Naive thymus-derived CD8-positive, alpha-beta T cell (primary cell): ENCODE data around the gene RPTOR. TPM values are rescaled to one million over a fixed set of nuclear protein-coding genes. Genes with fewer than 3 reads are reported as not detected.

ENCODE experiments used
- ATAC-seq, 2 donors: fragments of 150-1000 bp; cut with Tn5 transposase in 1 of 2; sonication (Bioruptor Pico), chemical (Tn5 transposase) in 1 of 2; 1 replicate in 1 of 2; 2 replicates in 1 of 2; pipeline ENCODE4 v1.10.0; 2021; ENCODE audit warnings: mild to moderate bottlenecking in 2 of 2, moderate library complexity in 2 of 2
- POLR2A ChIA-PET: fragments of 350-600 bp; sonication (Branson Sonifier 250); formaldehyde crosslinking; loops from one replicate; lab custom pipeline; 2021; ENCODE audit warnings: antibody characterized with exemption; lab: Charles Lee
- DNase-seq, 10 donors: peaks; one replicate each; pipeline versions ENCODE4 v3.0.0 to v3.0.0-alpha.2; 2020 to 2022
- H3K27ac Mint-ChIP-seq, 10 donors: one replicate each; pipeline ENCODE4 v1.8.0; 2020 to 2022; ENCODE audit warnings: mild to moderate bottlenecking in 10 of 10, mixed read lengths in 10 of 10, moderate library complexity in 4 of 10, inconsistent platforms in 1 of 10
- H3K27me3 Mint-ChIP-seq, 5 donors: one replicate each; pipeline ENCODE4 v1.8.0; 2021 to 2022; ENCODE audit warnings: mixed read lengths in 5 of 5
- H3K36me3 Mint-ChIP-seq, 3 donors: one replicate each; pipeline ENCODE4 v1.8.0; 2020 to 2022; ENCODE audit warnings: mixed read lengths in 3 of 3, mild to moderate bottlenecking in 2 of 3, inconsistent platforms in 1 of 3
- H3K4me1 Mint-ChIP-seq, 4 donors: one replicate each; pipeline ENCODE4 v1.8.0; 2021 to 2022; ENCODE audit warnings: mixed read lengths in 4 of 4
- H3K4me3 Mint-ChIP-seq, 10 donors: one replicate each; pipeline ENCODE4 v1.8.0; 2020 to 2022; ENCODE audit warnings: mild to moderate bottlenecking in 10 of 10, mixed read lengths in 10 of 10, moderate library complexity in 6 of 10, inconsistent platforms in 1 of 10
- H3K9me3 Mint-ChIP-seq, 9 donors: one replicate each; pipeline ENCODE4 v1.8.0; 2020 to 2022; ENCODE audit warnings: mixed read lengths in 9 of 9, mild to moderate bottlenecking in 3 of 9, inconsistent platforms in 1 of 9, moderate library complexity in 1 of 9
- polyA plus RNA-seq, 3 donors: library from polyadenylated mRNA; unstranded; fragments of 300-500 nt; fragmentation: Illumina TruSeq; gene quantifications; one replicate each; pipeline ENCODE4 v1.2.3, GENCODE V29; 2021
- total RNA-seq, 8 experiments: library from RNA in 2 of 8; stranded (reverse) in 2 of 8; gene quantifications; one replicate each; pipeline ENCODE4 v1.2.3 and lab custom pipeline; 2021 to 2026

The RPTOR gene
- total and polyA plus RNA-seq, 5 experiments from 2014 or later = 5.3 to 53.9 (median 10.2) TPM

- no peak for ATAC-seq
- DNase-seq = no peak
- POLR2A ChIA-PET = no interaction called here
- no peaks in the 10 kb centered on the region for H3K9me3 Mint-ChIP-seq
- no peaks in the 10 kb centered on the region for H3K27me3 Mint-ChIP-seq
- peak overlapping the region in 7 of 10 donors; percentile 14 to 59 (median 39) for H3K4me3 Mint-ChIP-seq
- peaks cover 40 to 68% (median 65%) of the 10 kb centered on the region in 4 donors for H3K4me1 Mint-ChIP-seq
- H3K27ac Mint-ChIP-seq = peak overlapping the region in 7 of 10 donors; percentile 10 to 83 (median 48)
- peaks cover 3 to 12% (median 5%) of the 10 kb centered on the region in 3 donors for H3K36me3 Mint-ChIP-seq
These were observed 101.2 kb downstream of the RPTOR start for GRCh38 chr17:80645706-80646325.

GRCh38 chr17:80646328-80646727, 101.7 kb downstream of the RPTOR start:
- POLR2A ChIA-PET = no interaction called here

GRCh38 chr17:80647746-80648145, 103.1 kb downstream of the RPTOR start:
- peak overlapping the region in 8 of 10 donors; percentile 37 to 96 (median 77) for H3K27ac Mint-ChIP-seq

More at GRCh38 chr17:80646328-80646727, 101.7 kb downstream of the RPTOR start:
- Mint-ChIP-seq H3K36me3 (peaks cover 3 to 12% (median 8%) of the 10 kb centered on the region in 3 donors), H3K27me3 (no peaks in the 10 kb centered on the region), H3K4me3 (no peak overlapping the region), H3K9me3 (no peaks in the 10 kb centered on the region), H3K4me1 (peaks cover 42 to 73% (median 70%) of the 10 kb centered on the region in 4 donors), H3K27ac (peak overlapping the region in 1 of 10 donors; percentile 12)
- DNase-seq (no peak), ATAC-seq (no peak)

GRCh38 chr17:80649200-80649644, 104.6 kb downstream of the RPTOR start:
- peak overlapping the region; percentile 89 to 96 (median 94) for H3K27ac Mint-ChIP-seq

More at GRCh38 chr17:80647746-80648145, 103.1 kb downstream of the RPTOR start:
- ATAC-seq (no peak), DNase-seq (peak in 1 of 10 donors; percentile 18)
- Mint-ChIP-seq H3K27me3 (no peaks in the 10 kb centered on the region), H3K4me1 (peaks cover 45 to 82% (median 75%) of the 10 kb centered on the region in 4 donors), H3K36me3 (peaks cover 3 to 12% (median 8%) of the 10 kb centered on the region in 3 donors), H3K4me3 (peak overlapping the region in 9 of 10 donors; percentile 35 to 85 (median 59)), H3K9me3 (no peaks in the 10 kb centered on the region)
- POLR2A ChIA-PET = interaction anchor here (0.5 to 2.6 kb wide), 5 partner anchors 9 to 36 kb away, joined by 3 to 18 read pairs (median 3); no protein-coding TSS in a partner anchor

GRCh38 chr17:80649672-80650330, 105.2 kb downstream of the RPTOR start:
- Mint-ChIP-seq H3K4me3 (peak overlapping the region; percentile 68 to 90 (median 78)), H3K36me3 (peaks cover 0 to 8% (median 3%) of the 10 kb centered on the region in 3 donors), H3K27me3 (no peaks in the 10 kb centered on the region), H3K9me3 (peaks cover 0 to 5% (median 0%) of the 10 kb centered on the region in 9 donors), H3K4me1 (peaks cover 42 to 73% (median 65%) of the 10 kb centered on the region in 4 donors), H3K27ac (peak overlapping the region; percentile 89 to 96 (median 94))
- peak; percentile 20 to 81 (median 40) for DNase-seq
- POLR2A ChIA-PET = interaction anchor here (0.7 to 2.6 kb wide), 7 partner anchors 11 to 195 kb away, joined by 3 to 18 read pairs (median 6); no protein-coding TSS in a partner anchor
- peak; percentile 96 to 97 for ATAC-seq

More at GRCh38 chr17:80649200-80649644, 104.6 kb downstream of the RPTOR start:
- DNase-seq = no peak
- Mint-ChIP-seq H3K9me3 (peaks cover 0 to 5% (median 0%) of the 10 kb centered on the region in 9 donors), H3K27me3 (no peaks in the 10 kb centered on the region), H3K4me3 (peak overlapping the region; percentile 68 to 90 (median 78)), H3K36me3 (peaks cover 0 to 4% (median 3%) of the 10 kb centered on the region in 3 donors), H3K4me1 (peaks cover 44 to 77% (median 69%) of the 10 kb centered on the region in 4 donors)
- POLR2A ChIA-PET = interaction anchor here (0.9 to 2.6 kb wide), 7 partner anchors 10 to 195 kb away, joined by 3 to 18 read pairs (median 6); no protein-coding TSS in a partner anchor
- ATAC-seq = peak; percentile 7 to 15

GRCh38 chr17:80650331-80650672, 105.7 kb downstream of the RPTOR start:
- Mint-ChIP-seq H3K27ac (peak overlapping the region; percentile 89 to 96 (median 94)), H3K36me3 (peaks cover 0 to 9% (median 3%) of the 10 kb centered on the region in 3 donors), H3K9me3 (peaks cover 0 to 5% (median 0%) of the 10 kb centered on the region in 9 donors), H3K4me1 (peaks cover 41 to 68% (median 61%) of the 10 kb centered on the region in 4 donors), H3K27me3 (no peaks in the 10 kb centered on the region), H3K4me3 (peak overlapping the region in 5 of 10 donors; percentile 69 to 90 (median 83))
- DNase-seq = no peak
- POLR2A ChIA-PET = interaction anchor here (0.7 to 2.6 kb wide), 5 partner anchors 11 to 182 kb away, joined by 3 to 18 read pairs (median 6); no protein-coding TSS in a partner anchor
- ATAC-seq = no peak

GRCh38 chr17:80650751-80651518, 106.3 kb downstream of the RPTOR start:
- H3K4me1 Mint-ChIP-seq = peaks cover 38 to 65% (median 59%) of the 10 kb centered on the region in 4 donors
- peaks cover 0 to 9% (median 3%) of the 10 kb centered on the region in 3 donors for H3K36me3 Mint-ChIP-seq
- POLR2A ChIA-PET = no interaction called here
- DNase-seq (no peak), ATAC-seq (no peak)
- H3K27ac Mint-ChIP-seq = peak overlapping the region; percentile 53 to 96 (median 88)
- H3K27me3 Mint-ChIP-seq = no peaks in the 10 kb centered on the region
- peaks cover 0 to 8% (median 0%) of the 10 kb centered on the region in 9 donors for H3K9me3 Mint-ChIP-seq
- peak overlapping the region in 6 of 10 donors; percentile 11 to 76 (median 38) for H3K4me3 Mint-ChIP-seq

GRCh38 chr17:80652756-80653330, 108.2 kb downstream of the RPTOR start:
- Mint-ChIP-seq H3K9me3 (peaks cover 0 to 13% (median 4%) of the 10 kb centered on the region in 9 donors), H3K36me3 (peaks cover 3 to 20% (median 6%) of the 10 kb centered on the region in 3 donors), H3K27me3 (no peaks in the 10 kb centered on the region), H3K4me3 (no peak overlapping the region), H3K4me1 (peaks cover 29 to 56% (median 51%) of the 10 kb centered on the region in 4 donors), H3K27ac (peak overlapping the region in 5 of 10 donors; percentile 43 to 82 (median 63))
- no peak for ATAC-seq
- DNase-seq = no peak
- POLR2A ChIA-PET = interaction anchor here (1.6 kb wide), 1 partner anchor 10 kb away, joined by 5 read pairs; no protein-coding TSS in a partner anchor

GRCh38 chr17:80653856-80654255, 109.2 kb downstream of the RPTOR start:
- Mint-ChIP-seq H3K4me3 (no peak overlapping the region), H3K36me3 (peaks cover 3 to 23% (median 16%) of the 10 kb centered on the region in 3 donors), H3K27me3 (no peaks in the 10 kb centered on the region), H3K4me1 (peaks cover 28 to 54% (median 50%) of the 10 kb centered on the region in 4 donors), H3K27ac (peak overlapping the region in 5 of 10 donors; percentile 3 to 75 (median 24)), H3K9me3 (peaks cover 0 to 18% (median 4%) of the 10 kb centered on the region in 9 donors)
- no peak for ATAC-seq
- no peak for DNase-seq
- POLR2A ChIA-PET = interaction anchor here (1.6 kb wide), 1 partner anchor 9 kb away, joined by 5 read pairs; no protein-coding TSS in a partner anchor

- DNase-seq (no peak), ATAC-seq (no peak)
- peaks cover 19 to 42% (median 37%) of the 10 kb centered on the region in 4 donors for H3K4me1 Mint-ChIP-seq
- H3K27me3 Mint-ChIP-seq = no peaks in the 10 kb centered on the region
- H3K9me3 Mint-ChIP-seq = peaks cover 0 to 18% (median 4%) of the 10 kb centered on the region in 9 donors
- POLR2A ChIA-PET = no interaction called here
- H3K27ac Mint-ChIP-seq = peak overlapping the region in 5 of 10 donors; percentile 27 to 70 (median 56)
- H3K36me3 Mint-ChIP-seq = peaks cover 3 to 19% (median 16%) of the 10 kb centered on the region in 3 donors
- peak overlapping the region in 1 of 10 donors; percentile 65 for H3K4me3 Mint-ChIP-seq
These were observed 111.0 kb downstream of the RPTOR start for GRCh38 chr17:80655608-80656007.

- H3K27me3 Mint-ChIP-seq = no peaks in the 10 kb centered on the region
- DNase-seq (no peak), ATAC-seq (no peak)
- H3K4me1 Mint-ChIP-seq = peaks cover 18 to 41% (median 35%) of the 10 kb centered on the region in 4 donors
- POLR2A ChIA-PET = interaction anchor here (1.2 kb wide), 1 partner anchor 9 kb away, joined by 7 read pairs; no protein-coding TSS in a partner anchor
- peaks cover 0 to 19% (median 16%) of the 10 kb centered on the region in 3 donors for H3K36me3 Mint-ChIP-seq
- H3K9me3 Mint-ChIP-seq = peaks cover 0 to 18% (median 4%) of the 10 kb centered on the region in 9 donors
- no peak overlapping the region for H3K4me3 Mint-ChIP-seq
- peak overlapping the region in 3 of 10 donors; percentile 20 to 51 (median 46) for H3K27ac Mint-ChIP-seq
These were observed 112.0 kb downstream of the RPTOR start for GRCh38 chr17:80656590-80656989.
